Measurements from ENCODE around the gene TBC1D12. TPM values are rescaled to one million over a fixed set of nuclear protein-coding genes. Genes with fewer than 3 reads are reported as not detected.

The TBC1D12 gene
- total RNA-seq, 1 donor from 2014 or later = 10.1 TPM

DNA sequence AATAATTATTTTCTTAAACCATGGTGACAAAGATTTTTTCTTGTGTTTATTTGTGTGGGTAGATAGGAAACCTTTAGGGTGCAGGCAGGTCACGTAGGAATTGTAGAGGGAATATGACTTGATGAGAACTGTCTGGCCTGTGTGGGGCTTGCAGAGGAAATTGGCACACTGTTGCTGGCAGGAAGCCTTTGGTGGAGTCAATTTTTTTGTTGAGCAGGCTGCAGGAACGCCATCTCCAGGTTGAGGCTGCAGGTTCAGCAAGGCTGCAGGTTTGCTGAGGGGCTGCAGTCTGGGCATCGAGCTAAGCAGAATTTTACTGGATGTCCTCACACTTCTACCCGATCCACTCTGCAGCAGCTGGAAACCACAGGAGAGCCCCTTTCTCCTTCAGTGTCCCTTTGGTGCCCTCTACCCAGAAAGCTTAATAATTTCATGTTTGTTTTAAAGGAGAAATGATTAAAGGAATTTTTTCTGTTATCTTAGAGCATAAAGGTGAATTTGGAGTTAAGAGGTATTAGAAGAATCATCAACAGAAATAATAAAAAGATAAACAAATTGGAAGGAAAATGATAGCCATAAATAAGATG lies 37.0 kb downstream of the TBC1D12 start:
- H3K27ac Mint-ChIP-seq = no peak overlapping the region
- peaks cover 9% of the 10 kb centered on the region for H3K9me3 Mint-ChIP-seq
- H3K27me3 Mint-ChIP-seq (ENCODE audit: low read depth) = no peaks in the 10 kb centered on the region
- H3K4me3 Mint-ChIP-seq = no peak overlapping the region
- peaks cover 12% of the 10 kb centered on the region for H3K36me3 Mint-ChIP-seq
- peaks cover 24% of the 10 kb centered on the region for H3K4me1 Mint-ChIP-seq
- no peak for DNase-seq (ENCODE audit: low spot score in 2 of 2, unreplicated experiment in 2 of 2)
- TF ChIP-seq, protein P1, sequence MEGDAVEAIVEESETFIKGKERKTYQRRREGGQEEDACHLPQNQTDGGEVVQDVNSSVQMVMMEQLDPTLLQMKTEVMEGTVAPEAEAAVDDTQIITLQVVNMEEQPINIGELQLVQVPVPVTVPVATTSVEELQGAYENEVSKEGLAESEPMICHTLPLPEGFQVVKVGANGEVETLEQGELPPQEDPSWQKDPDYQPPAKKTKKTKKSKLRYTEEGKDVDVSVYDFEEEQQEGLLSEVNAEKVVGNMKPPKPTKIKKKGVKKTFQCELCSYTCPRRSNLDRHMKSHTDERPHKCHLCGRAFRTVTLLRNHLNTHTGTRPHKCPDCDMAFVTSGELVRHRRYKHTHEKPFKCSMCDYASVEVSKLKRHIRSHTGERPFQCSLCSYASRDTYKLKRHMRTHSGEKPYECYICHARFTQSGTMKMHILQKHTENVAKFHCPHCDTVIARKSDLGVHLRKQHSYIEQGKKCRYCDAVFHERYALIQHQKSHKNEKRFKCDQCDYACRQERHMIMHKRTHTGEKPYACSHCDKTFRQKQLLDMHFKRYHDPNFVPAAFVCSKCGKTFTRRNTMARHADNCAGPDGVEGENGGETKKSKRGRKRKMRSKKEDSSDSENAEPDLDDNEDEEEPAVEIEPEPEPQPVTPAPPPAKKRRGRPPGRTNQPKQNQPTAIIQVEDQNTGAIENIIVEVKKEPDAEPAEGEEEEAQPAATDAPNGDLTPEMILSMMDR (IDR thresholded peaks at IDR 0.05; ENCODE audit: unreplicated experiment) = no peak

DNA sequence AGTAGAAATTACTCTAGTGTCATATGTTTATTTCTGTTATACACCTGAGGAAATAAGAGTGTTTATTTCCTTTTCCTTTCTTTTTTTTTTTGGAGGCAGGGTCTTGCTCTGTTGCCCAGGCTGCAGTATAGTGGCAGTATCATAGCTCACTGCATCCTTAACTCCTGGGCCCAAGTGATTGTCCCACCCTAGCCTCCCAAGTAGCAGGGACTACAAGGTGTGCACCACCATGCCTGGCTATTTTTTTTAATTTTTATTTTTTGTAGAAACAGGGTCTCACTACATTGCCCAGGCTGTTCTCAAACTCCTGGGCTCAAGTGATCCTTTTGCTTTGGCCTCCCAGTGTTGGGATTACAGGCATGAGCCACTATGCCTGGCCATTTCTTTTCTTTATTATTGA lies 37.8 kb downstream of the TBC1D12 start:
- no peak for DNase-seq (ENCODE audit: low spot score in 2 of 2, unreplicated experiment in 2 of 2)
- H3K9me3 Mint-ChIP-seq = peaks cover 9% of the 10 kb centered on the region
- TF ChIP-seq, protein P1 (IDR thresholded peaks at IDR 0.05; ENCODE audit: unreplicated experiment) = no peak
- H3K4me1 Mint-ChIP-seq = peaks cover 24% of the 10 kb centered on the region
- H3K27me3 Mint-ChIP-seq (ENCODE audit: low read depth) = no peaks in the 10 kb centered on the region
- no peak overlapping the region for H3K4me3 Mint-ChIP-seq
- H3K36me3 Mint-ChIP-seq = peaks cover 12% of the 10 kb centered on the region
- no peak overlapping the region for H3K27ac Mint-ChIP-seq

DNA sequence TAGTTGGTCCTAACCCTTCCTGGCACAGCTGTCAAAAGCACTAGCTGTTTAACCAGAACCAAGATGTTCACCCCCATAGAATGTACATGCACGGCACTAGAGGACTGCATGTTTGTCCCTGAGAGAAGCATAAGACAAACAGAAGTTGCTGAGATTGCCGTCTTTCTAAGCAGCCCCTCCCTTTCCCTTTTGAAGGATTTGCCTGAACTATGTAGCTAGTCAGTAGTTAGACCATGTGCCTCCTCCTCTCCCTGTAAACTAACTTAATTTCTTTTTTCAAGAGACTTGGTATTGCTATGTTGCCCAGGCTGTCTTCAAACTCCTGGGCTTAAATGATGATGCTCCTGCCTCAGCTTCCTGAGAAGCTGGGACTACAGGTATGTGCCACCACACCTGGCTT lies 40.7 kb downstream of the TBC1D12 start:
- peaks cover 18% of the 10 kb centered on the region for H3K4me1 Mint-ChIP-seq
- TF ChIP-seq, protein P1 (IDR thresholded peaks at IDR 0.05; ENCODE audit: unreplicated experiment) = no peak
- DNase-seq (ENCODE audit: low spot score in 2 of 2, unreplicated experiment in 2 of 2) = no peak
- H3K4me3 Mint-ChIP-seq = no peak overlapping the region
- no peaks in the 10 kb centered on the region for H3K27me3 Mint-ChIP-seq (ENCODE audit: low read depth)
- no peaks in the 10 kb centered on the region for H3K9me3 Mint-ChIP-seq
- H3K36me3 Mint-ChIP-seq = peaks cover 9% of the 10 kb centered on the region
- peak overlapping the region; percentile 25 for H3K27ac Mint-ChIP-seq

DNA sequence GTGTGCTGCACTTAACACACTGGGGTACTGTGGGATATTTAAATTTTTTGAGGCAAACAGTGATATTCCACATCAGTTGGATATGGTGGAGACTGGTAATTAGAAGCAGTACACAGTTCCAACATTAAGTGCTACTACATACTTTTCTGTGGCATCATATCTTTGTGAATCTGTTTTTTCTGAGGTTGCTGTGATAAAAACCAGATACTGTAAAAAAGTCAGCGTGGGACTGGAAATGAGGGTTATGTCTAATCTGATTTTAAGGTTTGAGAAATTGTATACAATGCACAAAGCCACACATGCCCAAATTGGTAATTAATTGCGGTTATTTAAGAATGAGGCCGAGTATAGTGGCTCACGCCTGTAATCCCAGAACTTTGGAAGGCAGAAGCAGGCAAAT lies 41.2 kb downstream of the TBC1D12 start:
- Mint-ChIP-seq H3K36me3 (peaks cover 9% of the 10 kb centered on the region), H3K4me3 (no peak overlapping the region), H3K27ac (no peak overlapping the region), H3K9me3 (no peaks in the 10 kb centered on the region), H3K27me3 (ENCODE audit: low read depth) (no peaks in the 10 kb centered on the region), H3K4me1 (peaks cover 18% of the 10 kb centered on the region)
- TF ChIP-seq, protein P1 (IDR thresholded peaks at IDR 0.05; ENCODE audit: unreplicated experiment) = no peak
- no peak for DNase-seq (ENCODE audit: low spot score in 2 of 2, unreplicated experiment in 2 of 2)

DNA sequence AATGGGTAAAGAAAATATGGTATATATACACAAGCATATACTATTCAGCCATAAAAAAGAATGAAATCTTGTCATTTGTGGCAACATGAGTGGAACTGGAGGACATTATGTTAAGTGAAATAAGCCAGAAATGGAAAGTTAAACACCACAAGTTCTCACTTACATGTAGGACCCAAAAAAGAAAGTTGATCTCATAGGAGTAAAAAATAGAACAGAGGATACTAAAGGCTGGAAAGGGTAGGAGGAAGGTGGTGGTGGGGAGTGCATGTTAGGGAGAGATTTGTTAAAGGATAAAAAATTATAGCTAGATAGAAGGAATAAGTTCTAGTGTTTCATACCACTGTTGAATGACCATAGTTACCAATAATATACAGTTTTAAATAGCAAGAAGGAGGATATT lies 48.4 kb downstream of the TBC1D12 start:
- Mint-ChIP-seq H3K9me3 (peaks cover 35% of the 10 kb centered on the region), H3K4me1 (no peaks in the 10 kb centered on the region), H3K4me3 (no peak overlapping the region), H3K36me3 (peaks cover 40% of the 10 kb centered on the region), H3K27me3 (ENCODE audit: low read depth) (no peaks in the 10 kb centered on the region), H3K27ac (no peak overlapping the region)
- DNase-seq (ENCODE audit: low spot score in 2 of 2, unreplicated experiment in 2 of 2) = no peak
- TF ChIP-seq, protein P1 (IDR thresholded peaks at IDR 0.05; ENCODE audit: unreplicated experiment) = no peak
